ELF-1 (cell line): ENCODE results near the gene TBCC.
"Not testable (repeated sequence)": the region's sequence is repeated elsewhere in the genome, so short reads cannot be mapped to it uniquely, and the experiment has no call there.

Experiments used
- DNase-seq: peaks from one replicate; pipeline ENCODE4 v3.0.0-alpha.2; 2016; ENCODE audit warnings: low read depth, low spot score

TBCC gene

DNA sequence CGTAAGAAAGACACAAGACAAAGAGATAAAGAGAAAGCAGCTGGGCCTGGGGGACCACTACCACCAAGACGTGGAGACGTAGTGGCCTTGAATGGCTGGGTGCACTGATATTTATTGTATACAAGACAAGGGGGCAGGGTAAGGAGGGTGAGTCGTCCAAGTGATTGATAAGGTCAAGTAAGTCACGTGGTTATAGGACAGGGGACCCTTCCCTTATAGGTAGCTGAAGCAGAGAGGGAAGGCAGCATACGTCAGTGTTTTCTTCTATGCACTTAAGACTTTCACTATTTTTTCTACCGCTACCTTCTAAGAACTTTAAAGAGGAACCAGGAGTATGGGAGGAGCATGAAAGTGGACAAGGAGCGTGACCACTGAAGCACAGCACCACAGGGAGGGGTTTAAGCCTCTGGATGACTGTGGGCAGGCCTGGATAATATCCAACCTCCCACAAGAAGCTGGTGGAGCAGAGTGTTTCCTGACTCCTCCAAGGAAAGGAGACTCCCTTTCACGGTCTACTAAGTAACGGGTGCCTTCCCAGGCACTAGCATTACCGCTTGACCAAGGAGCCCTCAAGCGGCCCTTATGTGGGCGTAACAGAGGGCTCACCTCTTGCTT lies 11.9 kb downstream of the TBCC start:
- not testable (repeated sequence) for DNase-seq

DNA sequence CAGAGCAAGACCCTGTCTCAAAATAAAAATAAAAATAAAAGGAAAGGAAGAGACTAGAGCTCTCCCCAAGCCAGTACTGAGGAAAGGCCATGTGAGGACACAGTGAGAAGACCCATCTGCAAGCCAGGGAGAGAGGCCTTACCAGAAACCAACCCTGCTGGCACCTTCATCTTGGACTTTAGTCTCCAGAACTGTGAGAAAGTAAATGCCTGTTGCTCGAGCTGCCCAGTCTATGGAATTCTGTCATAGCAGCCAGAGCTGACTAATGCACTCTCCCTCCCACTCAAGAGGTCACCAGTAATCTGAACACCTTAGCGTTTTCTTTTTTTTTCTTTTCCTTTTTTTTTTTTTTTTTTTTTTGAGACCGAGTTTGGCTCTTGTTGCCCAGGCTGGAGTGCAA lies 16.2 kb downstream of the TBCC start:
- DNase-seq = no peak

DNA sequence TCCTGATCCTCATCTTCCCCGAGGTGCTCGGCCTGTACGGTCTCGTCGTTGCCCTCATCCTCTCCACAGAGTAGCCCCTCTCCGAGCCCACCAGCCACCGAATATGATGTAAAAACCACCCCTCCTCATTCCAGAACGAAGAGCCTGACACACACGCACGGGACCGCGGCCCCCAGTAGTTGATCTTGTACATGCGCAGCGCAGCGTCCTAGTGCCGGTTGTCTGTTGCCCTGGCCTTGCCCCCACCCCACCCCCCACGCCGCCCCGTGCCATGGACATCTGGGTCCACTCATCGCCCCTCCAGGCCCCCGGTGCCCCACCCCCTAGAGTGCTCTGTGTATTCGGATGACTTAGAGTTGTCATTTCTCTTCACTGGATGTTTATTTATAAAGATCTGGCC lies 18.3 kb downstream of the TBCC start:
- DNase-seq = no peak

DNA sequence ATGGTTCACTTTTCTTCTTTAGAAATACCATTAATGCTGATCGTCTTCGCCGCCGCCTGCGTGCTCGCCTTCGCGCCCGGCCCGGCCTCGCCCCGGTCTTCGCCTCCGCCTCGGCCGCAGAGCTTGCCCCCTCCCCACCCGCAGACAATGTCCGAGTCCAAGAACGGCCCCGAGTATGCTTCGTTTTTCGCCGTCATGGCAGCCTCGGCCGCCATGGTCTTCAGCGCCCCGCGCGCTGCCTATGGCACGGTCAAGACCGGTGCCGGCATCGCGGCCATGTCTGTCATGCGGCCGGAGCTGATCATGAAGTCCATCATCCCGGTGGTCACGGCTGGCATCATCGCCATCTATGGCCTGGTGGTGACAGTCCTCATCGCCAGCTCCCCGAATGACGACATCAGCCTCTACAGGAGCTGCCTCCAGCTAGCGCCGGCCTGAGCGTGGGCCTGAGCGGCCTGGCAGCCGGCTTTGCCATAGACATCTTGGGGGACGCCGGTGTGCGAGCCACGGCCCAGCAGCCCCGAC lies 18.8 kb downstream of the TBCC start:
- no peak for DNase-seq

DNA sequence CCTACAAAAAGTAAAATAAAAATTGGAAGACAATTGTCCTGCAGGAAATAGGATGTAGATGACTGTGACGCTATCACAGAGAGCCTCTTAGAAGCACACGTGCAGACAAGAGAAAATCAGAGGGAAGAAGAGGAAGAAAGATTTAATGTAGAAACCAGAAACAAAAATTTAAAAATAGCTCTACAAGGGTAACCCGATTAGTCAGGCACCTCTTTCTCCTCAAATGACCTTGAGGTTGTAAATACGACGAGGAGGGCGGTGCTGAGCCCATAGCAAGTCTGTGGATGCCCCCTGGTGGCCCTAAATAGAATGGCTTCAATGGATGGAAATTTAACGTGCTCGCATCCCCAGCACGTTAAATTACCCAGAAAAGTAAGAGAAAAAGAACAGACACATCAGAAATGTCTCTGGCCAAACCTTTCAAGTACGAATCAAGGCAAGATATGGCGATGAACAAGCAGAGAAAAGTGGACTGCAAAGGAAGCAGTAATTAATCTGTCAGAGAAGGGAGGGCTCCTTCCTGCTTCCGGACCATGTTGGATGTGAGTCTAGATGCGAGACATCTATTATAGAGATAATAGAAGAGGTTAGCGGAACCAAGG lies 19.3 kb downstream of the TBCC start:
- peak; percentile 80 for DNase-seq

DNA sequence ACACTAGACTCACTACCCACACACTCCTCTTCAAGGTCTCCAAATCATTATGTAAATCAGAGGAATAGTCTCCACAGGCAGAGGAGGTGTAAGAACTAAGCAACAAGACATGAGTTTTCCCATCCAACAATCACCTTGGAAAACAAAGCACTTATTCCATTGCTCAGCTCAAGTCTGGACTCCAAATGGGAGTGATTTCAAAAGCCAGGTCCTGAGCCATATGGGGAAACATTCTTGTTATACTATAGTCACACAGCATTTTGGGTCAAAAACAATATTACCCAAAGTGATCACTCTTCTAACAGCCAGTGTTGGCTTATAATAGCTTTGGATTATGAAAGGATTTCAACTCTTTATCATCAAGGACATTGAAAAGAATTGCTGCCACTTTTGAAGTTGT lies 19.9 kb downstream of the TBCC start:
- no peak for DNase-seq

DNA sequence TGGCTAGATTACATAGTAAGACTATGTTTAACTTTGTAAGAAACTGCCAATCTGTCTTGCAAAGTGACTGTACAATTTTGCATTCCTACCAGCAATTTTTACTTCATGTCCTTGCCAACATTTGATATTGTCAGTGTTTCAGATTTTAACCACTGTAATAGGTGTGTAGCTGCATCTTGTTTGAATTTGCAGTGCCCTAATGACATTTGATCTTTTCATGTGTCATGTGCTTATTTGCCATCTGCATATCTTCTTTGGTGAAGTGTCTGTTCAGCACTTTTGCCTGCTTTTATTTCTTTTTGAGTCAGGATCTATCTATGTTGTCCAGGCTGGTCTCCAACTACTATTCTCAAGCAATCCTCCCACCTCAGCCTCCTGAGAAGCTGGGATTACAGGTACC lies 21.1 kb downstream of the TBCC start:
- no peak for DNase-seq

DNA sequence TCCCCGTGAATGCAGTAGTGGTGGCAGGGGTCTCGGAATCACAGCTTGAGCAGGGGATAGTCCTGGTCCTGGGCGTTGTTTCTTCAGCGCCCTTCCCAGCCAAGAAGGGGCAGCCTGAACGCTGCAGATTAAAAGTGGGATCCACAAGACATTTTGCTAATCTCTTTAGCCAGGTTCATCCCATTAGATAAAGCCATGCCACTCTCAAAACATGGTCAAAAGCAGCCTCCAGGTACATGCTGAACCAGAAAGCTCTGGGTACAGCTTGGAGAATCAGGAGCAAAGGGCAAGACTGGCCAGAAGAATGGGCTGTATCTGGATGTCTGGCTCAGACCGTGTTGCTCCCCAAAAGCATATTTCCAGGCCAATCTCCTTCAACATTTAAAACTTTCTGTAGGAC lies 23.4 kb downstream of the TBCC start, which contains the start of gene PRPH2:
Gene PRPH2 (minus strand): TSS at position 101 of the 400 bp plus-strand sequence. CDS start 263 bp downstream, outside the sequence.
- DNase-seq = no peak

DNA sequence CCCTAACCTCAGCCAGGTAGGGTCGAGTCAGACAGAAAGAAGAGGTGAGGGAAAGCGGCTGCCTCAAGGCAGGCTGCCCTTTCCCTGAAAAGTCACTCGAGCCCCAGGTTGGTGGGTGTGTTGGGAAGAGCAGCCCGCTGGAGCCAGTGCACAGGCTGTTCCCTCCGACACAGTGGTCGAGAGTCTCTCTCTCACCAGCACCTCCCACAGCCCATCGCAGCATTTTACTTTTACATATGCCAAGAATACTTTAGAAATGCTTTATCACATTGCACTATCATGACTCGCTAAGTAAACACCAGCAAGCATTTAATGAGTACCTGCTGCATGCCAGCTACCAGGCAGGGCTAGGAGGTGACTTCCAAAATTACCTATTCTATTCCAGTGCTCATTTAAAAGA lies 25.2 kb downstream of the TBCC start:
- no peak for DNase-seq

DNA sequence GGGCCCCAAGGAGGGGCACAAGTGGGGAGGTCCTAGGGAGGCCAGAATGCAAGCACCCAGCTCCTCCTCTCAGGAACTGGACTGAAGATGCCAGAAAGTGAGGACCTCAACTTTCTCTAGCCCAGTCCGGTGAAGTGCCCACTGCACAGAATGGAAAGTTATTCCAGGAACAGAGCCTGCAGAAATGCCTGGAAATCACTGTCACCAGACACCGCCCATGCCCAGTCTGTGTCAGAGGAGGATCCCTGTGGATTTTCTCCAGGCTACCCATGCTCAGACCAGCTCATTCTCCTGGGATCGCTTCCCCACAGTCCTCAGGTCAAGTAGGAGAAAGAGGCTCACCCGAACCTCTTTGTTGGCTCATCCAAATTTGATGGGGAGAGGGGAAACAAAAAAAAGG lies 30.0 kb downstream of the TBCC start:
- DNase-seq = no peak

DNA sequence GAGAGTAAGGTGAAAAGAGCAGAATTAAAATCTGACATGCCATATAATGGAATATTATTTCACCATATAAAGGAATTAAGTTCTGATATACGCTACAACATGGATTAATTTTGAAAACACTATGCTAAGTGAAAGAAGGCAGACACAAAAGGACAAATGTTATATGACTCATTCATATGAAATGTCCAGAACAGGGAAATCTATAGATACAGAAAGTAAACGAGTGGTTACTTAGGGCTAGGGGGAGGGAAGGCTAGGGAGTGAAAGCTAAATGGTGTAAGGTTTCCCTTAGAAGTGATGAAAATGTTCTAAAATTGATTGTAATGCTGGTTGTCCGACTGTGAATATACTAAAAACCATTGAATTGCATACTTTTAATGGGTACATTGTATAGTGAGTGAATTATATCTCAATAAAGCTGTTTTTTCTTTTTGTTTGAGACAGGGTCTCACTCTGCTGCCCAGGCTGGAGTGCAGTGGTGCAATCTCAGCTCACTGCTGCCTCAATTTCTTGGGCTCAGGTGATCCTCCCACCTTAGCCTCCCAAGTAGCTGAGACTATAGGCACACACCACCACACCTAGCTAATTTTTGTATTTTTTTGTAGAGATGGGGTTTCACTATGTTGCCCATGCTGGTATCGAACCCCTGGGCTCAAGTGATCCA lies 31.7 kb downstream of the TBCC start:
- no peak for DNase-seq

DNA sequence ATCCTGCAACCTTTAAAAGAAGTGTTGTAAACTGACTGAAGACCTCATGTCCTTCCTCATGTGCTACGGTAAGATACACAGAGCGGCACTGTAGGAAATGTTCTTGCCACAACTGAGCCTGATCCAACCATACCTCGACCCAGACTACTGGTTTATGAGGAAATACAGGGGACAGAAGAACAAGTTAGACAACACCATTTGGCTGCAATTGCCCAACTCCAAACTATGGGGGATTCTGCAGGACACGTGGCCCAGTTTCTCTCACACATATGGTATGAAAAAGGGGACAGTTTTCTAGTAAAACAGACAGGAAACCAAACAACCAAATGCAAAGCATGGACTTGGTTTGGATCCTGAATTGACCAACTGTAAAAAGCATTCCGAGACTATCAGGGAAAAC lies 34.0 kb downstream of the TBCC start:
- DNase-seq = no peak

DNA sequence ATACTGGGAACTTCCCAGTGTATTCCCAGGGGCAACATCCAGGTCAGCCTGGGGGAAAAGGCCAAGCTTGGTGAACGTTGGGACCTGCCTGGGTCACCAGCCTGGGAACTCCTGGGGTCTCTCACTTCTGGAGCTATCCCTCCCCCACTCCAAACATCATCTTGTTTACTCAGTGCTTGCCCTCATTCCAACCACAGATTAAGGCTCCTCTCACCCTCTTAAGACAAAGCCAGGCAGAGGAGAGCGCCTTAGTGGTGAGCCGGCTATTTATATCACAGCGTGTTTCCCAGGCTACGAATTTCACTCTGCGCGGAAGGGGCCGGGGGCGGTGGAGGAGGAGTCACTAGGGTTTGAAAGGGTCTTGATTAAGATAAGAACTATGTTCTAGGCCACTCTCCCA lies 35.6 kb downstream of the TBCC start:
- peak; percentile 79 for DNase-seq

DNA sequence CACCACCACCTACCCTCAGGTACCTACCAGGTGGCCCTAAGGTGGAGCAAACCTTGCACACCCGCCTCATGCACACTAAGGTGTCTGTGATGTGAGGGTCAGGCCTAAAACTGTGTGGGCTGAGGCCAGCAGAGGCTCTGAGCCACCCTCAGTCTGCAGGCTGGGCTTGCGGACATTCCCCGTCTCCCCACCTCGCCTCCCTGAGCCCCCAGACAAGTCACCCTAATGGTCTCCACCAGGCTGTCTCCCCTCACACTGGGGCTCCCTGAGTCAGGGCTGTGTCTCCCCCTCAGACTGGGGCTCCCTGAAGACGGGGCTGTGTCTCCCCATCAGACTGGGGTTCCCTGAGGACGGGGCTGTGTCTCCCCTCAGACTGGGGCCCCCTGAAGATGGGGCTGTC lies 36.0 kb downstream of the TBCC start:
- DNase-seq = no peak

DNA sequence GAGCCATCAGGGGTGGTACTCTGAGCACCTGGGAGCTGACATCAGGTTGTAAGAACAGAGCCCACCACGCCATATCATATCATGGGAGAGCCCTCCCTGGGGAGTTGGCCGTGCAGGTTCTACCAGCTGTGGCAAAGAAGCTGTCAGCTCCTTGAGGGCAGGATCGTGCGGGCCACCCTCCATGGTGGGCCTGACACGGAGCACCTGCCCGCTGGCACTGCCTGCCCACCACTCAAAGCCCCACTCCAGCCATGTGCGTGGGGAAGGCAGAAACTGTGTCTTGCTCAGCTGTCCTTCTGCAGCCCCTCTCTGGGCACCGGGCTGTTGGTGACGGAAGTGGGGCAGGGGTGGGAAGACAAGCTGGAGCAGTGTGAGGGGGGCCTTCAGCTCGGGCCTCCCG lies 37.8 kb downstream of the TBCC start:
- DNase-seq = no peak

DNA sequence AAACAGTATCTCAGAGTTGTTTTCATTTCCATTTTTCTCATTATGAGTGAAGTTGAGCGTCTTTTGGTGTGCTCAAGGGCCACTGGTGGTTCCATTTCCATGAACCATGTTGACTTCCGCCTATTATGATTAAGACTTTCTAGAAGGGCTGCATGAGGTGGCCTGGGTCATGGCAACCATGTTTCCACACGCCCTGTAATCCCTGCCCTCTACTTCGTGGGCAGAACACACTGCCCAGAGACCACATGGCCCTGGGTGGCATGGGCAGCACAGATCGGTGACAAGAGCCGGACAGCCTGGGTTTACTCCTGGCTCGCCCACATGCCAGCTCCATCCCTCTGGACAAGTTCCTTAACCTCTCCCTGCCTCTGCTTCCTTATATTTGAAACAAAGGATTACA lies 38.3 kb downstream of the TBCC start:
- no peak for DNase-seq

DNA sequence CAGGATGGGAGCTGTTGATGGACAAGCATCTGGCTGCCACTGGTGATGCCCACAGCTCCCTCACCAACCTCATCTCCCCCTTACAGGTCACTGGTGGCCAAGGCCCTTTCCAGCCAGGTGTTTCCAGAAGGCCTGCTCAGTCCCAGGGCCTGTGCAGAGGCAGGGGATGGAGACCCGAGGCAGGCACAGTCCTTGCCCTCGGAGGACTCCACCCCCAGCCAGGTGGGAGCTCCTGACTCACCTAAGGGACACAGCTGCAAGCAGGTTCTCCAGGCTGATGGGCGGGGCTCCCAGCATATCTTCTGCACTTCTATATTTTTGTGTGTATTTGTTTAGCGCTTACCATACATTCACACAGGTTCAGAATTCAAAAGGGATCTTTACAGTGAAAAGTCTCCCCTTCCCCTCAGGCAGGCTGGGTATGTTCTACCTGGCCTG lies 40.9 kb downstream of the TBCC start:
- DNase-seq = no peak

DNA sequence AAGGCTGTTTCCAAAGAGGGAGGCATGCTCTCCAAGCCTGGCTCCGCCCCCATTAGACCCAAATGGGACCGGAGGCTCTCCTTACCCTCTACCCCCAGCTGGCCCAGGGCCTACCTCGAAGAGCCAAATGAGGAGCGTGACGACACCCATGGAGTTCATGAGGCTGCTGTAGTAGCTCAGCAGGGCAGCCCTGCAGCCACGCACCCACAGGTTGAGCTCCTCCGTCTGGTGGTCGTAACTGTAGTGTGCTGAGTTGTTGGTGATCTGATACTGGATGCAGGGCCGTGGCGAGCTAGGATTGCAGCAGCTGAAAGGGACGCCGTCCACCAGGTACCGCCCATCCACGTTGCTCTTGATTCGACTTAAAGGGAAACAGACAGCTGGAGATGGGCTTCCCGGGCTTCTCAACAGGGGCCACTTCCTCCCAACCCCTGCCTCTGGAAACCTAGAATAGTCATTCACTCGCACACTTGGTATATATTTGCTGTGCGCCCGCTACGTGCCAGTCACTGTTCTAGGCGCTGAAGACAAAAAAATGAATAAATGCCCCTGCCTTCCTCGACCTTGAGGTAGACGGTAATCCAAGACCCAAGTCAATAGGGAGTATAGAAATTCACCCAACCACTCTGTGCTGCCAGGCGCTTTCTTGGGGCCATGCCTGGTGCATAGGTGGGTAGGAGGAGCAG lies 41.5 kb downstream of the TBCC start:
- DNase-seq = peak; percentile 77

DNA sequence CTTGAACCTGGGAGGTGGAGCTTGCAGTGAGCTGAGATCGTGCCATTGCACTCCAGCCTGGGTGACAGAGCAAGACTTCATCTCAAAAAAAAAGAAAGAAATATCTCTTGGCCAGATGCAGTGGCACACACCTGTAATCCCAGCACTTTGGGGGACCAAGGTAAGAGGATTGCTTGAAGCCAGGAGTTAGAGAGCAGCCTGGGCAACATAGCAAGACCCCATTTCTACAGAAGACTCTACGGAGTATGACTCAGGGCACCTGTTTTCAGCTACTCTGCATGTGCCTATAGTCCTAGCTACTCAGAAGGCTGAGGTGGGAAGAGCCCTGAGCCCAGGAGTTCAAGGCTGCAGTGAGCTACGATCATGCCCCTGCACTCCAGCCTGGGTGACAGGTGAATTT lies 43.1 kb downstream of the TBCC start:
- DNase-seq = not testable (repeated sequence)

DNA sequence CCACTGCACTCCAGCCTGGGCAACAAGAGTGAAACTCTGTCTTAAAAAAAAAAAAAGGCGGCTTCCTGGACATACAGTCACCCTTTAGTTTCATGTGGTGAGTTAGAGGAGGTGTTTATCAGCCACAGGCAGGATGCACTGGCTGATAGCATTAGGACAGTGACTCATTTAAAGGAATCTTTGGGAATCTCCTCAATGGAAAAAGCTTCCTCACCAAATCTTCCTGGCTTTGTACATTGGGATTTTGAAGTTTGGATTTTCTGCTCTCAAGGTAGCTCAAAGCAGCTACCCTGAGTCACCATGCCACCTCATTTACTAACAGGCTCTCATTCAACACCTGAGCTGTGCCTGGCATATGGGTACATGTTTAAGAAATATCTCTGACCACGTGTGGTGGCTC lies 43.7 kb downstream of the TBCC start:
- peak; percentile 46 for DNase-seq

DNA sequence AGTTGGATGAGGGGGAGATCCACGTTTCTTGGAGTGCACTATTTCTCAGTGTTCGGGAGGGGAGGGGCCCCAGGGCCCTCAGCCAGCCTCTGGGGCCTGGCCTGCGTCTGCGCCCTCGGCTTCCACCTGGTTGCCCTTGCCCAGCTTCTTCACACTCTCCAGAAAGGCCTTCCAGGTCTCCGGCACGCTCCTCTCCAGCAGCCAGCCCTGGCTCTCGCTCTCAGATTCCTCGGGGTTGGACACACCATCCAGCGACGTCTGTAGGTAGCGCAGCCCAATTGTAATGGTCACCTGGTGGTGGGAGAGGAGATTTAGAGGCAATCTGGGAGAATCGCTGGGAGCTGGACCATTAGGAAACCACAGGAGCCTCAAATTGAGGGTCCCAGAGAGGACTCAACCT lies 47.7 kb downstream of the TBCC start:
- DNase-seq = no peak

DNA sequence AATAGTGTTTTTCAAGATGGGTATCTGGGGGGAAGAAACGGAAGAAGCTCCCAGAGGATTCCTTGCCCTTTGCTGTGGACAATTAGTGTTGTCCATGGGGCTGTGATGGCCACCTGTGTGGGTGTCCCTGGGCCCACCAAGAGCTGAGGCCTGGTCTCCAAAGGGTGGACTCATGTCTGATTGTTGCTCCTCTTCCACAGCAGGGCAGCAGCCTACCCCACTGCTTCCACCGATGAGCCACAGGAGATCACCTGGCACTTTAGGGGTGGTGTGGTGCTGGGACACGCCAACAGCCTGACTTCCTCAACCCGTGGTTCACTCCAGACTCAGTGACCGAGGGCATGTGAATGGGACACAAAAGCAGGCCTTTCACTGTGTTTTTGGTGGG lies 48.6 kb downstream of the TBCC start:
- no peak for DNase-seq
